Measurements from ENCODE around the gene CDK17. TPM values are rescaled to one million over a fixed set of nuclear protein-coding genes. Genes with fewer than 3 reads are reported as not detected.

Gene CDK17
- total RNA-seq, 2 experiments from 2014 or later, result 28.4 to 29.0 TPM

DNA sequence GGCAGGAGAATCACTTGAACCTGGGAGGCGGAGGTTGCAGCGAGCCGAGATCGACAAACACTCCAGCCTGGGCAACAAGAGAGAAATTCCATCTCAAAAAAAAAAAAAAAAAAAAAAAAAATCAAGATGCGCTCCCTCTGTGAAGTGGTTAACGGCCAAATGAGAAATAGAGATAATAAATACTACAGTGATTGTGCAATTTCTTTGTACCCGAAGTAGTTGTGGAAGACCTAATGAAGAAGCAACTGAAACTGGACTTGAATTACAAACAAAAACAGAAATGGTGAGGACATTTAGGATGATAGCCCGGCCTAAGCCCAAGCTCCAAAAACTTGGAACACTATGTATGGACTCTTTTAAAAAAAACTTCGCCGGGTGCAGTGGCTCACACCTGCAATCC lies 44.2 kb upstream of the CDK17 start:
- ATAC-seq (no peak), DNase-seq (no peak)
- peaks cover 2% of the 10 kb centered on the region for H3K9me3 Mint-ChIP-seq
- intact Hi-C loops (cut with micrococcal nuclease), result no loop called here
- peaks cover 8% of the 10 kb centered on the region for H3K36me3 Mint-ChIP-seq (ENCODE audit: low read depth)
- ChIA-PET CTCF (interaction anchor here (1.5 kb wide), 1 partner anchor 59 kb away, joined by 3 read pairs; no protein-coding TSS in a partner anchor), POLR2A (no interaction called here)
- no peak overlapping the region for H3K4me3 Mint-ChIP-seq
- H3K27me3 Mint-ChIP-seq, result no peaks in the 10 kb centered on the region
- TF ChIP-seq, protein P1, sequence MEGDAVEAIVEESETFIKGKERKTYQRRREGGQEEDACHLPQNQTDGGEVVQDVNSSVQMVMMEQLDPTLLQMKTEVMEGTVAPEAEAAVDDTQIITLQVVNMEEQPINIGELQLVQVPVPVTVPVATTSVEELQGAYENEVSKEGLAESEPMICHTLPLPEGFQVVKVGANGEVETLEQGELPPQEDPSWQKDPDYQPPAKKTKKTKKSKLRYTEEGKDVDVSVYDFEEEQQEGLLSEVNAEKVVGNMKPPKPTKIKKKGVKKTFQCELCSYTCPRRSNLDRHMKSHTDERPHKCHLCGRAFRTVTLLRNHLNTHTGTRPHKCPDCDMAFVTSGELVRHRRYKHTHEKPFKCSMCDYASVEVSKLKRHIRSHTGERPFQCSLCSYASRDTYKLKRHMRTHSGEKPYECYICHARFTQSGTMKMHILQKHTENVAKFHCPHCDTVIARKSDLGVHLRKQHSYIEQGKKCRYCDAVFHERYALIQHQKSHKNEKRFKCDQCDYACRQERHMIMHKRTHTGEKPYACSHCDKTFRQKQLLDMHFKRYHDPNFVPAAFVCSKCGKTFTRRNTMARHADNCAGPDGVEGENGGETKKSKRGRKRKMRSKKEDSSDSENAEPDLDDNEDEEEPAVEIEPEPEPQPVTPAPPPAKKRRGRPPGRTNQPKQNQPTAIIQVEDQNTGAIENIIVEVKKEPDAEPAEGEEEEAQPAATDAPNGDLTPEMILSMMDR (IDR thresholded peaks at IDR 0.05), result no peak
- peaks cover 44% of the 10 kb centered on the region for H3K4me1 Mint-ChIP-seq (ENCODE audit: low read depth)
- H3K27ac Mint-ChIP-seq, result peak overlapping the region; percentile 97

GRCh38 chr12:96442906-96443305 lies 42.7 kb upstream of the CDK17 start:
- ChIA-PET CTCF (no interaction called here), POLR2A (no interaction called here)
- Mint-ChIP-seq H3K4me3 (no peak overlapping the region), H3K9me3 (peaks cover 2% of the 10 kb centered on the region), H3K4me1 (ENCODE audit: low read depth) (peaks cover 48% of the 10 kb centered on the region), H3K27ac (peak overlapping the region; percentile 46), H3K36me3 (ENCODE audit: low read depth) (peaks cover 8% of the 10 kb centered on the region), H3K27me3 (no peaks in the 10 kb centered on the region)
- DNase-seq, result no peak
- ATAC-seq, result no peak
- intact Hi-C loops (cut with micrococcal nuclease), result no loop called here
- TF ChIP-seq, protein P1 (IDR thresholded peaks at IDR 0.05), result no peak

- ATAC-seq, result no peak
- intact Hi-C loops (cut with micrococcal nuclease), result no loop called here
- peaks cover 2% of the 10 kb centered on the region for H3K9me3 Mint-ChIP-seq
- no peaks in the 10 kb centered on the region for H3K27me3 Mint-ChIP-seq
- TF ChIP-seq, protein P1 (IDR thresholded peaks at IDR 0.05), result no peak
- peak overlapping the region; percentile 35 for H3K27ac Mint-ChIP-seq
- peaks cover 48% of the 10 kb centered on the region for H3K4me1 Mint-ChIP-seq (ENCODE audit: low read depth)
- DNase-seq, result peak; percentile 39
- ChIA-PET CTCF (no interaction called here), POLR2A (no interaction called here)
- H3K36me3 Mint-ChIP-seq (ENCODE audit: low read depth), result peaks cover 8% of the 10 kb centered on the region
- no peak overlapping the region for H3K4me3 Mint-ChIP-seq
Measured at GRCh38 chr12:96441816-96442215, 41.6 kb upstream of the CDK17 start.

DNA sequence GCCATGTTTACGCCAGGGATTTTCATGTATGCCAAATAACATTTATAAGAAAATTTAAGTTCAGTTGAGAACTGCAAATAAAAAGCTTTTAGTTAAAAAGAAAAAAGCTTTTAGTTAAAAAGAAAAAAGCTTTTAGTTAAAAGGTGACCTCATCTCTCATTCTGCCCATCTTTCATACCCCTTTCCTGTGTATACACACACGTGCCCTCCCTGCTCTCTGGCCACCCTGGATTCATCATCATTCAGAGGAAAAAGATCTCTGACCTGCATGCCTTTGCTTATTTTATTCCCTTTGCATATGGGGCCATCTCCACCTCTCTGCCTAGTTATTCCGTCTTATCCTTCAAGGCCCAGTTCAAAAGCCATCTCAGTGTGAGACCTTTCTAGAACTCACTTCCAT lies 38.1 kb upstream of the CDK17 start:
- H3K27ac Mint-ChIP-seq, result no peak overlapping the region
- no peaks in the 10 kb centered on the region for H3K27me3 Mint-ChIP-seq
- CTCF ChIA-PET, result interaction anchor here (1.3 kb wide), 1 partner anchor 51 kb away, joined by 3 read pairs; the partner anchor contains the start of gene CFAP54
- H3K36me3 Mint-ChIP-seq (ENCODE audit: low read depth), result peaks cover 14% of the 10 kb centered on the region
- POLR2A ChIA-PET, result interaction anchor here (0.6 to 0.9 kb wide), 2 partner anchors 19 to 41 kb away, joined by 4 read pairs; no protein-coding TSS in a partner anchor
- peaks cover 38% of the 10 kb centered on the region for H3K4me1 Mint-ChIP-seq (ENCODE audit: low read depth)
- no peak overlapping the region for H3K4me3 Mint-ChIP-seq
- ATAC-seq, result no peak
- no peak for DNase-seq
- TF ChIP-seq, protein P1 (IDR thresholded peaks at IDR 0.05), result no peak
- intact Hi-C loops (cut with micrococcal nuclease), result no loop called here
- H3K9me3 Mint-ChIP-seq, result peaks cover 4% of the 10 kb centered on the region

GRCh38 chr12:96437171-96437445 lies 36.9 kb upstream of the CDK17 start:
- peaks cover 10% of the 10 kb centered on the region for H3K36me3 Mint-ChIP-seq (ENCODE audit: low read depth)
- peaks cover 36% of the 10 kb centered on the region for H3K4me1 Mint-ChIP-seq (ENCODE audit: low read depth)
- ChIA-PET POLR2A (interaction anchor here (0.9 to 2.1 kb wide), 2 partner anchors 9 to 21 kb away, joined by 3 to 6 read pairs; no protein-coding TSS in a partner anchor), CTCF (interaction anchor here (0.8 to 2.2 kb wide), 3 partner anchors 9 to 37 kb away, joined by 3 to 11 read pairs (median 9); partner anchors contain the start of gene CDK17)
- no peak for DNase-seq
- no peak for ATAC-seq
- H3K9me3 Mint-ChIP-seq, result peaks cover 2% of the 10 kb centered on the region
- TF ChIP-seq, protein P1 (IDR thresholded peaks at IDR 0.05), result no peak
- no peaks in the 10 kb centered on the region for H3K27me3 Mint-ChIP-seq
- no peak overlapping the region for H3K27ac Mint-ChIP-seq
- intact Hi-C loops (cut with micrococcal nuclease), result no loop called here
- no peak overlapping the region for H3K4me3 Mint-ChIP-seq

All from activated CD8-positive, alpha-beta T cell treated with anti-CD3 and anti-CD28 coated beads for 36 hours (primary cell).